SIG-M5 treated with dmso at 0.1 percent for 504 hours (cell line): ENCODE results near the gene HNRNPR.
"Not testable (repeated sequence)": the region's sequence is repeated elsewhere in the genome, so short reads cannot be mapped to it uniquely, and the experiment has no call there.

Experiments
- DNase-seq: peaks from one replicate; lab custom pipeline; 2025; ENCODE audit not compliant: unreplicated experiment; lab: John Stamatoyannopoulos, UW

HNRNPR gene

GRCh38 chr1:23344111-23344986 lies at the start of gene HNRNPR:
Gene HNRNPR, minus strand, starts transcription at chr1:23344284. Its CDS starts 3,276 bp downstream, at chr1:23341008.
- DNase-seq: peak; percentile 99

- no peak for DNase-seq
Observed at GRCh38 chr1:23393706-23394105, 49.6 kb upstream of the HNRNPR start.

GRCh38 chr1:23392125-23392855 lies 48.2 kb upstream of the HNRNPR start:
- no peak for DNase-seq

- DNase-seq: peak; percentile 12
Observed at GRCh38 chr1:23389837-23390321, 45.8 kb upstream of the HNRNPR start.

GRCh38 chr1:23387494-23387893 lies 43.4 kb upstream of the HNRNPR start:
- no peak for DNase-seq

GRCh38 chr1:23385119-23385621 lies 41.1 kb upstream of the HNRNPR start:
- DNase-seq: no peak

GRCh38 chr1:23384312-23385058 lies 40.4 kb upstream of the HNRNPR start:
- DNase-seq: no peak

GRCh38 chr1:23383577-23384311 lies 39.7 kb upstream of the HNRNPR start:
- no peak for DNase-seq

GRCh38 chr1:23381233-23381885 lies 37.3 kb upstream of the HNRNPR start:
- DNase-seq: no peak

GRCh38 chr1:23380719-23381118 lies 36.6 kb upstream of the HNRNPR start:
- no peak for DNase-seq

GRCh38 chr1:23380236-23380635 lies 36.2 kb upstream of the HNRNPR start:
- DNase-seq: not testable (repeated sequence)

- no peak for DNase-seq
Observed at GRCh38 chr1:23376890-23377811, 33.1 kb upstream of the HNRNPR start.

- DNase-seq: not testable (repeated sequence)
Observed at GRCh38 chr1:23374079-23374735, 30.1 kb upstream of the HNRNPR start.

- DNase-seq: no peak
Observed at GRCh38 chr1:23371987-23372880, 28.1 kb upstream of the HNRNPR start.

GRCh38 chr1:23370709-23371584 lies 26.9 kb upstream of the HNRNPR start:
- DNase-seq: no peak

- DNase-seq: no peak
Observed at GRCh38 chr1:23370330-23370708, 26.2 kb upstream of the HNRNPR start.
